Measurements from ENCODE around the gene ICOSLG. TPM values are rescaled to one million over a fixed set of nuclear protein-coding genes. Genes with fewer than 3 reads are reported as not detected.

Gene ICOSLG
- total RNA-seq, 4 donors from 2014 or later, result 0.54 to 2.9 (median 1.3) TPM

DNA sequence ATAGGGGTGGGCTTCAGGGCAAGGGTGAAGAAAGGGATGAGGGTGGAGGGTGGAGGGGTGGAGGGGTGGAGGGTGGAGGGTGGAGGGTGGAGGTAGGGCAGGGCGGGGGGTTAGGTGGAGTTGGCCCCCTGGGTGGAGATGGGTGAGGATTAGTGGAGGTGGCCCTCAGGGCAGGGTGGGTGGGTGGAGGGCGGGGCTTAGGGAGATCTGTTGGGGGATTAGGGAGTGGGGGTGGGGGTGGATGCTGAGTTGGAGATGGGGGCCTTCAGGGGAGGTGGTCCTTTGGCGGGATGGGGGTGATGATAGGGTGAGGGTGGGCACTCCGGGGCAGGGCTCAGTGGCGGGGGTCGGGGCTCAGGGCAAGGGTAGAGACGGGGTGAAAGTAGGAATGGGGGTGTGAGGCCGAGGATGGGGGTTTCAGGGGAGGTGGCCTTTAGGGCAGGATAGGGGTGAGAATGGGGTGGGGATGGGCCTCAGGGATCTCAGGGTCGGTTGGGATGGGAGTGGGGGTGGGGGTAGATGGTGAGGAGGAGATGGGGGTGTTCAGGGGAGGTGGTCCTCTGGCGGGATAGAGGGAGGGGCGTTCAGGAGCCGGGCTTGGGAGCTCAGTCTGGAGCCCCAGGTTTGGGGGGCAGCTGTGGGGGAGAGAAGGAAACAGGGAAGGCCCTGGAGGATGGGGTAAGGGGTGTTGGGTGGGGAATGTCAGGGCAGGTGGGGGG lies 21.8 kb upstream of the ICOSLG start:
- DNase-seq, result no peak
- Histone ChIP-seq H3K27me3 (no peaks in the 10 kb centered on the region), H3K4me1 (no peaks in the 10 kb centered on the region), H3K9me3 (no peaks in the 10 kb centered on the region), H3K4me3 (replicated peaks in 1 of 3) (no peak overlapping the region), H3K36me3 (no peaks in the 10 kb centered on the region), H3K27ac (no peak overlapping the region)
- WGBS, 2 donors, result 86 to 91% methylated on average over 11 to 12 of the region's 12 CpGs
- intact Hi-C loops (cut with DNase I), result no loop called here
- TF ChIP-seq, protein P1, sequence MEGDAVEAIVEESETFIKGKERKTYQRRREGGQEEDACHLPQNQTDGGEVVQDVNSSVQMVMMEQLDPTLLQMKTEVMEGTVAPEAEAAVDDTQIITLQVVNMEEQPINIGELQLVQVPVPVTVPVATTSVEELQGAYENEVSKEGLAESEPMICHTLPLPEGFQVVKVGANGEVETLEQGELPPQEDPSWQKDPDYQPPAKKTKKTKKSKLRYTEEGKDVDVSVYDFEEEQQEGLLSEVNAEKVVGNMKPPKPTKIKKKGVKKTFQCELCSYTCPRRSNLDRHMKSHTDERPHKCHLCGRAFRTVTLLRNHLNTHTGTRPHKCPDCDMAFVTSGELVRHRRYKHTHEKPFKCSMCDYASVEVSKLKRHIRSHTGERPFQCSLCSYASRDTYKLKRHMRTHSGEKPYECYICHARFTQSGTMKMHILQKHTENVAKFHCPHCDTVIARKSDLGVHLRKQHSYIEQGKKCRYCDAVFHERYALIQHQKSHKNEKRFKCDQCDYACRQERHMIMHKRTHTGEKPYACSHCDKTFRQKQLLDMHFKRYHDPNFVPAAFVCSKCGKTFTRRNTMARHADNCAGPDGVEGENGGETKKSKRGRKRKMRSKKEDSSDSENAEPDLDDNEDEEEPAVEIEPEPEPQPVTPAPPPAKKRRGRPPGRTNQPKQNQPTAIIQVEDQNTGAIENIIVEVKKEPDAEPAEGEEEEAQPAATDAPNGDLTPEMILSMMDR (IDR thresholded peaks at IDR 0.05), result no peak
- TF ChIP-seq POLR2A (IDR thresholded peaks at IDR 0.05), result no peak

DNA sequence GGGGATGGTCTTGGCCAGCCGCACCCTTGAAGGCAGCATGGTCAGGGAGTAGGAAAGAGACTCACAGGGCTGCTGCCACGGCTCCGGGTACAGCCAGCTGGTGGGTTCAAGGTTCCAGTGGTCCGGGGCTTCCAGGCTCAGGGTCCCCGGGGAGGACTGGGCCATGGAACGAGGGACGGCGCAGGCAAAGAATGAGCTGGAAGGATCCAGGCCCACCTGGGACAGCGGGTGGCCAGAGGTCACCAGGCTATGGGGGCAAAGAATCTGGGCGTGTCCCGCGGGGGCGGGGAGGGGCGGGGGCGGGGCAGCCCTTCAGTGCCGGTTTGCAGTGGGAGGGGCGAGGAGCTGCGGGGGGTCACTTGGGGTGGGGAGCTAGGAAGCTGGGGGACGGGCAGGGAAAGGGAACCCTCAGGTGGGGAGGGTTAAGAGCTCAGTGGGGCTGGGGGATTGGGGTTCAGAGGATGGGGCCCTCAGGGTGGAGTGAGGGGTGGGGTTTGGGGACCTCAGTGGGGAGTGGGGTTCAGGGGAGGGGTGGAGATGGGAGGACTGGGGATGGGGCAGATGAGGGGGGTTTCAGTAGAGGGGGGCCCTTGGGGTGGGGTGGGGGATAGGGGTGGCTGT lies 21.0 kb upstream of the ICOSLG start, which contains the start of gene DNMT3L:
Gene DNMT3L, minus strand, starts transcription at position 223 of the 621 bp plus-strand sequence. CDS start 638 bp downstream, outside the sequence.
- no peaks in the 10 kb centered on the region for H3K36me3 ChIP-seq
- no peak for TF ChIP-seq POLR2A (IDR thresholded peaks at IDR 0.05)
- TF ChIP-seq, protein P1 (IDR thresholded peaks at IDR 0.05), result no peak
- no peaks in the 10 kb centered on the region for H3K27me3 ChIP-seq
- no peak for DNase-seq
- WGBS, 2 donors, result 86% methylated on average over 11 to 16 of the region's 19 CpGs
- intact Hi-C loops (cut with DNase I), result no loop called here
- H3K27ac ChIP-seq, result no peak within 1 kb of the TSS
- no peak within 1 kb of the TSS for H3K4me3 ChIP-seq (replicated peaks in 1 of 3)
- no peaks in the 10 kb centered on the region for H3K9me3 ChIP-seq
- H3K4me1 ChIP-seq, result no peaks in the 10 kb centered on the region

DNA sequence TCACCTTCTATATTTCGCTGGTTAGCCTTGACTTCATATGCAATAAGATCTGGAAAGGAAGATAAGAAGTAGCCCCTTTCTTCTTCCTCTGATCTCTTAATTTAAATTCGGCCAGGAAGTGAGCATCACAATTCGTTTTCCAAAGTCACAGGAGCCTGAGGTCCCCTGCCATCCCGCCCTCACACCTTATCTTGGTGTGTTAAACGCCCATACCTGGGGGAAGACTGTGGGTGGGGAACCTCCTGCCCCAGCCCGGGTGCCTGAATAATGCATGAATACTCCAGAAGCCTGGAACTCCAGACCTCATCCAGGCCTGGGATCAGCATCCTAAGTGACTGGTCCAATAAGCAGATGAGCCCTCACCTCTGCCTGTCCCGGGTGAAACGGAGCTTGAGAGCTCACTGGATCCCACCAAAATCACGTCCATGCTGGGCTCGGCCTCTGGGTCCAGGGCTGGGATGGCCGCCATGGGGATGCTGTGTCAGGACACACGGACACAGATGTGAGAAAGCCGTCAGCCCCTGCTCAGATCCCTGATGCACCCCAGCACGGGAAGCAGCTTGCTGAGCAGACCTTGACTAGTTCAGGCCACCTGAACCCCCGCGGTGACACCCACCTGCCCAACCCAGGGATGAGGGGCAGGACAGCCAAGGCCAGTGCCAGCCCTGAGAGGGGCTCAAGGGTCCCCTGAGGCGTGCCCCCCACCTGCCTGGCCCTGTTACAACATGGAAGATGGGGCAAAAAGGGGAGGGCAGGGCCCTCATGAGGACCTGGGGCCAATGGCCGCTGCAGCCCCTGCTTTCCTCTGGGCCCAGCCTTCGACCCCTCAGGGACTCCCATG lies 20.3 kb upstream of the ICOSLG start:
- no peaks in the 10 kb centered on the region for H3K9me3 ChIP-seq
- H3K27me3 ChIP-seq, result no peaks in the 10 kb centered on the region
- H3K4me1 ChIP-seq, result peaks cover 0 to 2% of the 10 kb centered on the region in 2 donors
- no peaks in the 10 kb centered on the region for H3K36me3 ChIP-seq
- intact Hi-C loops (cut with DNase I), result no loop called here
- H3K4me3 ChIP-seq (replicated peaks in 1 of 3), result no peak overlapping the region
- no peak overlapping the region for H3K27ac ChIP-seq
- TF ChIP-seq, protein P1 (IDR thresholded peaks at IDR 0.05), result no peak
- TF ChIP-seq POLR2A (IDR thresholded peaks at IDR 0.05), result no peak
- WGBS, 2 donors, result 77 to 81% methylated on average over 11 to 14 of the region's 19 CpGs
- no peak for DNase-seq

DNA sequence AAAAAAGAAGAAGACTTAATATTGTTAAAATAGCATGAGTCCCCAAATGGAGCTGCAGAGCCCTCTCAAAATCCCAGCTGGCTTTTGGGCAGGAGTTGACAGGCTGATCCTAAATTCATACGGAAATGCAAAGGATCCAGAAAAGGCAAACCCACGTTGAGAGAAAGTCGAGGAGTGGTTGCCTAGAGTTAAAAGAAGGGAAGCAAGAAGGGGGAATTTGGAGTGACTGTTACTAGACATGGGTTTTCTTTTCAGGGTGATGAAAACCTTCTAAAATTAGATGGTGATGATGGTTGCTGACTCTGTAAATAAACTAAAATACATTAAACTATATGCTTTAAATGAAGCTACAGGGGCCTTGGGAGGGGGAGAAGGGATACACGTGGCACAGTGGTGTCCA lies 19.3 kb upstream of the ICOSLG start:
- WGBS, 2 donors, result 75 to 77% methylated on average over 4 of the region's 4 CpGs
- Histone ChIP-seq H3K27ac (no peak overlapping the region), H3K4me3 (replicated peaks in 1 of 3) (no peak overlapping the region), H3K4me1 (peaks cover 0 to 8% of the 10 kb centered on the region in 2 donors), H3K27me3 (no peaks in the 10 kb centered on the region), H3K9me3 (no peaks in the 10 kb centered on the region), H3K36me3 (no peaks in the 10 kb centered on the region)
- intact Hi-C loops (cut with DNase I), result no loop called here
- no peak for DNase-seq
- TF ChIP-seq POLR2A (IDR thresholded peaks at IDR 0.05), result no peak
- TF ChIP-seq, protein P1 (IDR thresholded peaks at IDR 0.05), result no peak
